Measurements from ENCODE around the gene PRRG2.

Gene PRRG2

DNA sequence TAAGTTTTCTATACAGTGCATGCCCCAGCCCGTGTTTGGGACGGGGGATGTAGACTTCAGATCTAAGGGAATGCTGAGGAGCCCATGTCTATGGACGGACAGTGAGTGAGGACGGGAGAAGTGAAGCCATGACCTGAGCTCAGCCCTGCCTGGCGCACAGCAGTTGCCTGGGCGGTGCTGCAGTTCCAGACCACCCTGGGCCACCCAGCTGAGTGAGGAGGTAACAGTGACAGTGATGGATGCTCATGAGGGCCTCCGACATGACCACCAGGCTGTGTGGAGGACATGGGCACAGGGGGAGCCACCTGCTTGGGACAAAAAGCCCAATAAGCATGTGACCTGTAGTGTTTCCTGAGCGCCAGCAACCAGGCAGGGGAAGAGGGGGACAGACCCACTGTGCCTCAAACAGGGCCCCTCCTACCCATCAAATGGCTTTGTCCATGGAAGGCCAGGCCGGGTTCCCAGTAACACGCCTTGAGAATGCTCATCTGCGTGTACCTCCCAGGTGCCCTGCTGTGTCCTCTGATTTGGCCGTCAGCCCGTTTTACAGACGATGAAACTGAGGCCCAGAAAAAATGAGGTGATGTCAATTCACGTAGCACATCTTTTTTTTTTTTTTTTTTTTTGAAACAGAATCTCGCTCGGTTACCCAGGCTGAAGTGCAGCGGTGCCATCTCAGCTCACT lies 23.3 kb upstream of the PRRG2 start:
- no peak for DNase-seq

- DNase-seq: no peak
These were observed 22.5 kb upstream of the PRRG2 start for GRCh38 chr19:49558591-49558990.

DNA sequence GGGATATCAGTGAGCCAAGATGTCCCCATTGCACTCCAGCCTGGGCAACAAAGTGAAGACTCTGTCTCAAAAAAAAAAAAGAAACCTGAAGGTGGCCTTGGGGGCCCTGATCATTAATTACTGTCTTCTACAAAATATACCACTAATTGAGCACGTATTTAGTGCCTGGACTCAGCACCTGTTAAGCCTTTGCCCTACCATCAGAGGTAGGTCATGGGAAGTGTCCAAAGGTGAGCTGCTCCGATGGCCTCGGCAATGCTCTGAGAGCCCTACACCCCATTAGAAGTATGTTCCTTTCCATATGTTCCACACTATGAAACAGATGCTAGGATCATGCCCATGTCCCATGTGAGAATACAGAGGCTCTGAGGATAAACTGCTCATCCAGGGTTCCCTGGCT lies 21.7 kb upstream of the PRRG2 start:
- no peak for DNase-seq

- no peak for DNase-seq
These were observed 21.2 kb upstream of the PRRG2 start for GRCh38 chr19:49559928-49560327.

GRCh38 chr19:49560358-49560900 lies 20.7 kb upstream of the PRRG2 start:
- no peak for DNase-seq

DNA sequence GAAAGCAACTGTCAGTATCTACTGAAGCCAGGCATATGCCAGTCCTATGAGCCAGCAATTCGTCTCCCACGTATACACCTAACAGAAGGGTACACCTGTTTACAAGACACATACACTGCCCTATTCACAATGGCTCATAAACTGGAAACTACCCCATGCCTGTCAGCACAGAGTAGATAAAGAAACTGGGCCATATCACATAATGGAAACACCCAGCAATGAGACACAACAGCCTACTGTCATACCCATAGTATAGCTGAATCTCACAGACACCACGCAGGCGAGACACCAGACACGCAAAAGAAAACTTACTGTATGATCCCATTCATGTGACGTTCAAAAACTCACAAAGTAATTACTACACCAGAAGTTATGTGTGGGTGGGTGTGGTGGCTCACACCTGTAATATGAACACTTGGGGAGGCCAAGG lies 16.5 kb upstream of the PRRG2 start:
- peak in 1 of 2 experiments; percentile 59 for DNase-seq

- no peak for DNase-seq
These were observed 15.9 kb upstream of the PRRG2 start for GRCh38 chr19:49565261-49565660.

GRCh38 chr19:49566302-49566701 lies 14.8 kb upstream of the PRRG2 start:
- no peak for DNase-seq

- peak in 1 of 2 experiments; percentile 63 for DNase-seq
These were observed 13.2 kb upstream of the PRRG2 start for GRCh38 chr19:49567861-49568441.

DNA sequence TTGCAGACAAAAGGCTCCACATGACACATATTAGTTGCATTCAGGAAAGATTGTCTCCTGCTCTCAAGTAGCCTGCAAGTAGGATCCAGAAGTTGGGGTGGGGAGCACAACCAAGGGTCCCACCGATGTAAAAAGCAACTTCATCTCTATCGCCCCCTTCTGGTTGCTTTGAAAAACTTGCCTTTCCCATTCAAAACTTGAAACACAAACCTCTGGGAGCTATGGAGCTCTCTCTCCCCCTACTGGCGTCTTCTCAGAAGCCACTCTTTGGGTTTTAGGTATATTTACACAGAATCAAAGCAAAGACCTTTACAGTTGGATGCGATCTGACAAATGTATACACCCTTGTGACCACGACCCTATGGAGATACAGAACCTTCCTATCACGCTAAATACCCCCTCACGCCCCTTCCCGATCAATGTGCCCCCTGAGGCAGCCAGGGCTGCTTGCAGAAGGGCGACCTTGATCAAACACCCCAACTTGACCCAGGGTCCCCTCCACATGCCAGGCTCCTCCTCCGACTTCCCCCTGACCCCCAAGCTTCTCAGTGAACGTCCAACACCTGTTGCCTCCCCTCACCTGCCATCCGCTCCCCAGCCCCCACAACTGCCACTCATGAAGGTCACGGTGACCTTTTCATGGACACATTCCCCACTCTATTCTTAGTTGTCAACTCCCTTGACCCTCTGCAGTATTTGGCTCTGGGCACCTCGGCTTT lies 10.8 kb upstream of the PRRG2 start:
- DNase-seq: peak in 1 of 2 experiments; percentile 71

- DNase-seq: no peak
These were observed 10.0 kb upstream of the PRRG2 start for GRCh38 chr19:49570997-49571676.

- DNase-seq: no peak
These were observed 8.1 kb upstream of the PRRG2 start for GRCh38 chr19:49573009-49573408.

GRCh38 chr19:49573425-49573824 lies 7.7 kb upstream of the PRRG2 start:
- DNase-seq: no peak

- DNase-seq: no peak
These were observed 6.8 kb upstream of the PRRG2 start for GRCh38 chr19:49574206-49574755.

DNA sequence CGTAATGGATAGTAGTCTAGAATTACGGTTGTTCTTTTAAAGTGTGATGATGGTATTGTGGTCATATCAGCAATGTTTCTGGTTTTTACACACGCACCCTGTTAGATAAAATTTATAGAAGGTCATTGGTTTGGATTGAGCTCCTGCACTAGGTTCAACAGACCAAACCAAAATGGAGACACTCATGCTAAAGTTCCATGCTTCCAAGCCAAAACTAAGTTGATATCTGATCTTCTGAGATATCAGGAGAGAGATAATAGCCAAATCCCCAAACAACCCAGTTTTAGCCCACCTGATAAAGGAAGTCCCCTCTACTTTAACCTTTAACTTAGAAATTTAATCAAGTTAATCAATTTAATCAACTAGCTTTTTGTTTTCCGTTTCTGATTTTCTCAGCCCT lies 1.9 kb upstream of the PRRG2 start:
- no peak for DNase-seq

GRCh38 chr19:49579947-49580263 lies 1.2 kb upstream of the PRRG2 start:
- DNase-seq: no peak

GRCh38 chr19:49580264-49581006 lies 681 bp upstream of the PRRG2 start, which contains the start of gene NOSIP:
Gene NOSIP (minus strand): TSS chr19:49580556. CDS start chr19:49560691, 19,865 bp downstream.
- DNase-seq: peak; percentile 97 to 98

GRCh38 chr19:49583239-49583638 lies 2.1 kb downstream of the PRRG2 start:
- no peak for DNase-seq

DNA sequence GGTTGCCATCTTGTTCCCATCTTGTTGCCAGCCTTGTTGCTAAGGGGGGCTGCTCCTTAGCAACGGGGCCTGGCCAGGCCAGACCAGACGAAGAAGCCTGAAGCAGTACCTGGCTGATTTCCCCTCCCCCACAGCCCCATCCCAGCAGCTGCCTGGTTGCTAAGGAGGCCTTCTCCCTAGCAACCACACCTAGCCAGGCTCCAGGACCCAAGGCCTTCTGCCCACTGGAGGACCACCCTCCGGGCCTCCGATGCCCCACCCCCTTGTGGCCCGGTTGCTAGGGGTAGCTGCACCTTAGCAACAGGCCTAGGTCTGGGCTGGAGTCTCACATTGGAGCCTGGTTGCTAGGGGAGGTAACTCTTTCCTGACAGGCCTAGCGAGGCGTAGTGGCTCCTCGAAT lies 3.9 kb downstream of the PRRG2 start:
- DNase-seq: no peak

DNA sequence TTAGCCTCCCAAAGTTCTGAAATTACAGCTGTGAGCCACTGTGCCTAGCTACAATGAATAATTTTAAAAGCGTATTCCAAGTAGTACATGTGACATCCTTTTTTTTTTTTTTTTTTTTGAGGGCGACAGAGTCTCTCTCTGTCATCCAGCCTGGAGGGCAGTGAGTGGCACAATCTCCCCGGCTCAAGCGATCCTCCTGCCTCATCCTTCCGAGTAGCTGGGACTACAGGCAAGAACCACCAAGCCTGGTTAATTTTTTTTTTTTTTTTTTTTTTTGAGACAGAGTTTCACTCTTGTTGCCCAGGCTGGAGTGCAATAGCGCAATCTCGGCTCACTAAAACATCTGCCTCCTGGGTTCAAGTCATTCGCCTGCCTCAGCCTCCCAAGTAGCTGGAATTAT lies 6.1 kb downstream of the PRRG2 start:
- no peak for DNase-seq

DNA sequence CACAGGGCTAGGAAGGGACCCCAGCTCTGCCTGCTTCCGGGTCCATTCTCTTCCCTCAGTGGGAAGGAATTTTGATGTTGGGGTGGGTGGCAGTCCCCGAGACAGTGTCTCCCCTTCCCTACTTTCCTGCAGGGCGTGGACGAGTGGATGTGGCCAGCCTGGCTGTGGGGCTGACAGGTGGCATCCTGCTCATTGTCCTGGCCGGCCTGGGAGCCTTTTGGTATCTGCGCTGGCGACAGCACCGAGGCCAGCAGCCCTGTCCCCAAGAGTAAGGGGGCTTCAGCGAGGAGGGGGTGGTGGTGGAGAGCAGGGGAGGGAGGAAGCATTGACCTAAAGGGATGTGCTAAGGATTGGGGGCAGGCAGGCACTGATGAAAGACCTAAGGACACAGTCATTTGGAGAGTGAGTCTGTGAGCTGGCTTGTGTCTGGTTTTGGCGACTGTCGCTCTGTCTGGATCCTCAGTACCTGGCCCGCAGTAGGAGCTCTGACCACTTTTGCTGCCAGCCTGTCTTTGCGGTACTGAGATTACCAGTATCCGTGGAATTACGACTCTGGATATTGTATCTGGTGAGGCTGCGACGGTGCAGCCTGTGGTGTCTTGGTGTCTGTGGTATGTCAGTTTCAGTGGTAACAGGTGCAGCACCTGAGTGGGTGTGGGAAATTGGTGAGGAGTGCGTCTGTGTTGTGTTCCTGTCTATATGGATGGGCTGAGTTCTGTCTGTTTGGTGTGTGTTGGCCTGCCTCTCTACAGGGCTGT lies 7.4 kb downstream of the PRRG2 start:
- peak; percentile 47 to 59 for DNase-seq
